LNCAP (cell line): Measurements from ENCODE around the gene SEMA6A.

Experiments used
- TF ChIP-seq, protein P1 (sequence below): fragments of 450-650 bp; IDR thresholded peaks from 2 replicates; pipeline ENCODE4 v1.5.1; 2017; ENCODE audit warnings: mild to moderate bottlenecking

SEMA6A gene

DNA sequence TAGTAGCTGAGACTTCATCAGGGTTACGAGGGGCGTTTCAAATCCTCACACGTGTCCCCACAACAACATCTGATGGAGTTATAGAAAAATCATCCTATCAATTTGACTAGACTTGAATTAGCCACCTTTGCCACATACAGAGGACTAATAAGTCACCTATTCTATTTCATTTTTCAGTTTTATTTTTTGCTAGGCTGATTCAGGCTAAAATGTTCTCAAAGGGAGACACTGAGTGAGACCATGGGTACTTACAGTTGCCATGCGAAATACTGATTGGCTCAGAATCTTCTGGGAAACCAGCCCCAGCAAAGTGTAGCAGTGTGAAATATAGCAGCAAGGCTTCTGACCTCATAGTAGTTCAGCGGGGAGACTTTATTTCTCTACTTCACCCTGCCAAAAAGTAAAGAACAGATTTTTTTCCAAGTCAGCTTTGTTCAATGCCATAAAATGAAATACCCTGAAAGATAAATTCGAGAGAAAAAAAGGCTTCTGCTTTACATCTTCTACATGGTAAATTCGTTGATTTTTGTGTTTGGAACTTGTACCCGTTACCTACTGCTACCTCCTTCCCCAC is 69.9 kb downstream of the SEMA6A start:
- TF ChIP-seq, protein P1, sequence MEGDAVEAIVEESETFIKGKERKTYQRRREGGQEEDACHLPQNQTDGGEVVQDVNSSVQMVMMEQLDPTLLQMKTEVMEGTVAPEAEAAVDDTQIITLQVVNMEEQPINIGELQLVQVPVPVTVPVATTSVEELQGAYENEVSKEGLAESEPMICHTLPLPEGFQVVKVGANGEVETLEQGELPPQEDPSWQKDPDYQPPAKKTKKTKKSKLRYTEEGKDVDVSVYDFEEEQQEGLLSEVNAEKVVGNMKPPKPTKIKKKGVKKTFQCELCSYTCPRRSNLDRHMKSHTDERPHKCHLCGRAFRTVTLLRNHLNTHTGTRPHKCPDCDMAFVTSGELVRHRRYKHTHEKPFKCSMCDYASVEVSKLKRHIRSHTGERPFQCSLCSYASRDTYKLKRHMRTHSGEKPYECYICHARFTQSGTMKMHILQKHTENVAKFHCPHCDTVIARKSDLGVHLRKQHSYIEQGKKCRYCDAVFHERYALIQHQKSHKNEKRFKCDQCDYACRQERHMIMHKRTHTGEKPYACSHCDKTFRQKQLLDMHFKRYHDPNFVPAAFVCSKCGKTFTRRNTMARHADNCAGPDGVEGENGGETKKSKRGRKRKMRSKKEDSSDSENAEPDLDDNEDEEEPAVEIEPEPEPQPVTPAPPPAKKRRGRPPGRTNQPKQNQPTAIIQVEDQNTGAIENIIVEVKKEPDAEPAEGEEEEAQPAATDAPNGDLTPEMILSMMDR: no peak

DNA sequence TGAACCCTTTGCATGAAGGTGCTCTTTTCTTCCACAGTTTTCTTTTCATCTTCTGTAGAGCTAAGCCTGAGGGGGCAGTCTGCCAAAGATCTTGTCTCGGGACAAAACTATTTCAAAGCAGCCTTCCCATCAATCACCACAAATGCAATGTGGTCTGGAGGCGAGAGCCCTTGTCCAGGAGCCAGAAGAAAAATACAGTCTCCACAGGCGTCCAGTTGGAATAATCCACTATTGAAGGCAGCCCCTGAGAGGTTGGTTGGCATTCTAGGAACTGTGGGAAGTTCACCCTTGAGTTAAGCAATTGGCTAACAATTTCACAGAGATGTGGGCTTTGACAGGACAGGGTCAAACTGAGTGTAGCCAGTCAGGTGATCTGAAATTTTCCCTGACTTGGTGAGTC is 72.0 kb downstream of the SEMA6A start:
- TF ChIP-seq, protein P1: no peak

DNA sequence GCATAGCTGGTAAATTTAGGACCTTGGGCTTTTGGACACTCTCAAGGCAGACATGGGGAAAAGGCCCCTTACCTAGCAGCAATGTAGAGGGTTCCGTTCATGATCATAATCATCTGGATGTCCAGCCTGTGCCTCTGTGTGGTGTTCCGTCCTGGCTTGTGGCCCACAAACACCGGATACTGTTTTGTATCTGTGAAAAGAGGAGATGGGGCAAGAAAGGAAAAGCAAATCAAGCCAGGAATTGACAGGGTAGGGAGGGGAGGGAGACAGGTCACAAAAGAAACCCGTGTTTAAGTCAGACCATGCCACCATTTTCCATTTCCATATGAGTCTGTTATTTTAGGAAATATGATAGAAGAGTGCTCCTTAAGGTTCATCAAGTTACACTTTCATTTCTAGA is 72.5 kb downstream of the SEMA6A start:
- TF ChIP-seq, protein P1: no peak

DNA sequence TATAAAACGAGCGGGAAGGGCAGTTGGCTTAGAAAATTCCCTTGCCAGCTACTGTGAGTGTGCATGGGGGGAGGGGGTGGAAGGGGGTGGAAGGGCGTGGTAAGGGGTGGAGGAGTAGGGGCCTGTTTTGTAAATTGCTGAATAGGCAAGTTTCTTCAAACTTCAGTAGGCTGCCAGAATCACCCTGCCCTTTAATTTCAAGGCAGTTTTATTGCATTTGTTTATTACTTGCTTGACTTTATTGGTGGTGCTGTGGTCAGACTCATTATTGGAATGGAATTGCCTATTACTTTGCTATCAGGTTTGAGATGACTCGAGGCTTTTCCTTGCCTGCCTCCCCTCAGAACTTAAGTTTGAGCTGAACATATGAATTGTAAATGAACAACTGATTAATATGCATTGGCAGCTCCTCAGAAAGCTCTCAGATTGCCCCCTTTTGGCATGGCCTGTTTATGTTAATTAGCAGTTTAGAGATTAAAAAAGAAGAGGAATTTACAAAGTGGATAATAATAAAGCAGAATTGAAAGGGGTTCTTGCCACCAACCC is 76.0 kb downstream of the SEMA6A start:
- TF ChIP-seq, protein P1: no peak

DNA sequence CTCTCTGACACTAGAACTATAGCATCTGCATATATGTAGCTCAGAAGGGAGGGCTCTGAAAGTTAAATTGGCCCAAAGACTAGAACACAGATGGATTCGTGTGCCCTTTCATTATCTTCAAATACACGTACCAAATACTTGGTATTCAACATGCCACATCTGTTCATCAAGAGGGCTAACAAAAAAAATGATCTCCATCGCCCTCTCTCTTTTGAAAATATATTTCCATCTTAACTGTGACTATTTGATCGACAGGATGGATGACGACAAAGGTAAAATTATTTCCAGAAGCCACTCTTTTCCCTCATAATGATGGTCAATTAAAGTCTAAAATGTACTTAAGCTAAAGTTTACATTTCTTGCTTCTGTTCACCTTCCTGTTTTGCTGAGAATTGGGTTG is 77.0 kb downstream of the SEMA6A start:
- TF ChIP-seq, protein P1: no peak

DNA sequence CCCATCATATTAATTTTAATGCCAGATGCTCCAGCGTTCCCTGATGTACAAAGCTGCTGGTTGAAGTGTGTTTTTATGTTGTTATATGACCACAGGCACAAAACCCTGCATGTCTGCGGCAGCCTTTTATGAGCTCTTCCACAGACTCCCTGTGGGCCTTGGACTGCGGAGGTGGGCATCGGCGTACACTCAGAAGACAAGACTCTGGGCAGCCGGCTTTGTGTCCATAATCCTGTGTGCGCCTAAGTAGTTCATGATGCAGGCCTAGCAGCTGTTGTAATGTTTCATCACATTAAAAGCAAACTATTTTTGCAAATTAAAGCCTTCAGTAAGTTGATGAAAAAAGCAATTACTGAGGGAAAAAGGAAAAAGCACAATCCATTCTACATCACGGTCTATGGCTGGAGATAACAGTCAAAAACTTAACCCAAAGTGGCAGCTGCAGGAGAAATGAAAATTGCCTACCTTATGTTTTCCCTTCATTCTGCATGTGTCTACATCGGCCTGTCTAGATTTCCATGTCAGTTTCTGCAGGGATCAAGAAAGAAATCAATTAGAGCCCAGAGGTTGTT is 78.8 kb downstream of the SEMA6A start:
- TF ChIP-seq, protein P1: no peak

DNA sequence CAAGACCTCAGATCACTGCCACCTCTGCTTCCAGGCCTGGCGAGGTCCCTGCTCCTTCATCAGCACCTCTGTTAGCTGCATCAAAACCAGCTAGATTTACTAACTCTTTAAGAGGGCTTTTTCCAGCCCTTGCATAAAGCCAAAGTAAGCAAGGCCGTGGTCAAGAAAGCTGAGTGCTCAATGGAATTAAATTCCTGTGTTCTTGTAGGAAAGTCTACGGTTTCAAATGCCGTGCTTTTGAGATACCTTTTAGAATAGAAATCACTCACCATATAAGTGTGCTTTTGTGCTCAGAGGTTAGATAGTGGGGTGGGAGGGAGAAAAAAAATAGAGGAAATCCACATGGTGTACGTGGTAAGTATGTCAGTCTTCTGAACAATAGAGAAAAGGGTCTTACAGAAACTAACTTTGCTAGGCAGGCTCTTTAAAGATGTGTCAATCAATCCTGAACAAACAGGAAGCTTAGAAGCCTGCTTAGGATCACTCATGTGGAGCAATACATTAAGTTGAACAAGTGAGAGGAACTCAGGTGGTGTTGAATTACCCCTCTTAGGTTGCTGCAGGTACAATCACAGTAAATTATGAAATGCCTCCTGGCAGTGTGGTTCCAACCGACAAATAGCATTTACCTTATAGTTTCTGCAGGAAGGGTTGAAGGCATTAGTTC is 79.7 kb downstream of the SEMA6A start:
- TF ChIP-seq, protein P1: no peak
